Hepatocyte (in vitro differentiated cells): ENCODE results near the gene GIPC3. TPM values are rescaled to one million over a fixed set of nuclear protein-coding genes. Genes with fewer than 3 reads are reported as not detected.

Experiments
- DNase-seq: peaks from one replicate; pipeline ENCODE4 v3.0.0-alpha.2; 2016; ENCODE audit warnings: low spot score
- H2AFZ ChIP-seq: fragments of 200-600 bp; sonication (generic); 2 replicates; pipeline ENCODE4 v1.6.0; 2016; ENCODE audit warnings: antibody characterized with exemption, mild to moderate bottlenecking
- H3K27ac ChIP-seq: fragments of 200-600 bp; sonication (generic); 2 replicates; pipeline ENCODE4 v1.5.1; 2016; ENCODE audit warnings: mild to moderate bottlenecking
- H3K27me3 ChIP-seq: fragments of 200-600 bp; sonication (generic); 2 replicates; pipeline ENCODE4 v1.6.1; 2016
- H3K36me3 ChIP-seq: fragments of 200-600 bp; sonication (generic); replicated peaks from 2 replicates; pipeline ENCODE4 v1.5.1; 2016; ENCODE audit warnings: low read depth; ENCODE audit not compliant: insufficient read depth
- H3K4me1 ChIP-seq: fragments of 200-600 bp; sonication (generic); 2 replicates; pipeline ENCODE4 v1.5.1; 2016; ENCODE audit warnings: mild to moderate bottlenecking, moderate library complexity; ENCODE audit not compliant: insufficient read depth
- H3K4me2 ChIP-seq: fragments of 200-600 bp; sonication (generic); 2 replicates; pipeline ENCODE4 v1.6.0; 2016
- H3K4me3 ChIP-seq: fragments of 200-600 bp; sonication (generic); 2 replicates; pipeline ENCODE4 v1.5.1; 2016; ENCODE audit warnings: mild to moderate bottlenecking
- H3K79me2 ChIP-seq: fragments of 200-600 bp; sonication (generic); 2 replicates; pipeline ENCODE4 v1.6.0; 2017; ENCODE audit warnings: mild to moderate bottlenecking
- H3K9me2 ChIP-seq: fragments of 200-600 bp; sonication (generic); replicated peaks from 2 replicates; pipeline ENCODE4 v1.6.0; 2017; ENCODE audit warnings: mild to moderate bottlenecking; ENCODE audit not compliant: insufficient read depth
- H3K9me3 ChIP-seq: fragments of 200-600 bp; sonication (generic); 2 replicates; pipeline ENCODE4 v1.5.1; 2016; ENCODE audit warnings: low read depth, mild to moderate bottlenecking
- H4K20me1 ChIP-seq: fragments of 200-600 bp; sonication (generic); 2 replicates; pipeline ENCODE4 v1.6.0; 2016; ENCODE audit warnings: mild to moderate bottlenecking; ENCODE audit not compliant: insufficient read depth, poor library complexity, severe bottlenecking
- CTCF ChIP-seq: fragments of 200-600 bp; sonication (generic); IDR thresholded peaks from 2 replicates; pipeline ENCODE4 v1.5.1; 2016; ENCODE audit warnings: antibody characterized with exemption, mild to moderate bottlenecking; ENCODE audit not compliant: poor library complexity
- EZH2 ChIP-seq: fragments of 200-600 bp; sonication (generic); IDR thresholded peaks from 2 replicates; pipeline ENCODE4 v1.6.1; 2016; ENCODE audit warnings: antibody characterized with exemption, mild to moderate bottlenecking, borderline replicate concordance
- EZH2phosphoT487 ChIP-seq: fragments of 200-600 bp; sonication (generic); IDR thresholded peaks from one replicate; pipeline ENCODE4 v1.6.1; 2018; ENCODE audit warnings: antibody characterized with exemption, mild to moderate bottlenecking, low read depth, moderate library complexity; ENCODE audit not compliant: unreplicated experiment, severe bottlenecking
- WGBS: methylation state at CpG from one replicate; pipeline ENCODE4 v1.1.6; 2016; ENCODE audit warnings: low lambda C conversion rate; ENCODE audit errors: missing lambda C conversion rate; 5-methylcytosine and 5-hydroxymethylcytosine counted together
- polyA plus RNA-seq: library from polyadenylated mRNA; unstranded; fragments of >200 nt; fragmentation: Nextera tagmentation; extraction: Ambion mirVana; gene quantifications from 2 replicates; pipeline ENCODE4 v1.2.1, GENCODE V29; 2016
- total RNA-seq: library from RNA; depleted of rRNA; stranded (reverse); fragments of >200 nt; gene quantifications from 2 replicates; pipeline ENCODE4 v1.2.3, GENCODE V29; 2014

The GIPC3 gene
- total and polyA plus RNA-seq, 2 experiments from 2014 or later = 0.28 TPM; not detected in 1

- H3K4me1 ChIP-seq = peaks cover 9% of the 10 kb centered on the region
- peaks cover 3% of the 10 kb centered on the region for H3K79me2 ChIP-seq
- H3K4me3 ChIP-seq = no peak overlapping the region
- TF ChIP-seq EZH2phosphoT487 (no peak), CTCF (no peak), EZH2 (no peak)
- no peak overlapping the region for H2AFZ ChIP-seq
- DNase-seq = peak; percentile 88
- 13% methylated on average over 29 of the region's 78 CpGs for WGBS
- H4K20me1 ChIP-seq = peaks cover 3% of the 10 kb centered on the region
- H3K9me2 ChIP-seq = no peaks in the 10 kb centered on the region
- H3K27me3 ChIP-seq = no peaks in the 10 kb centered on the region
- H3K36me3 ChIP-seq = no peaks in the 10 kb centered on the region
- no peak overlapping the region for H3K27ac ChIP-seq
- peak overlapping the region; percentile 82 for H3K4me2 ChIP-seq
- no peaks in the 10 kb centered on the region for H3K9me3 ChIP-seq
Observed at GRCh38 chr19:3576696-3577443, 8.4 kb upstream of the GIPC3 start.

GRCh38 chr19:3577723-3578344 is 7.4 kb upstream of the GIPC3 start:
- Histone ChIP-seq H3K27me3 (no peaks in the 10 kb centered on the region), H3K4me1 (peaks cover 9% of the 10 kb centered on the region), H3K79me2 (peaks cover 3% of the 10 kb centered on the region), H4K20me1 (peaks cover 3% of the 10 kb centered on the region), H3K36me3 (no peaks in the 10 kb centered on the region), H3K9me2 (no peaks in the 10 kb centered on the region), H3K4me2 (no peak overlapping the region), H3K4me3 (no peak overlapping the region), H2AFZ (no peak overlapping the region), H3K27ac (no peak overlapping the region), H3K9me3 (no peaks in the 10 kb centered on the region)
- DNase-seq = no peak
- no peak for TF ChIP-seq EZH2
- no peak for TF ChIP-seq CTCF
- no peak for TF ChIP-seq EZH2phosphoT487
- 54% methylated on average over 25 of the region's 60 CpGs for WGBS

- Histone ChIP-seq H3K27me3 (peaks cover 3% of the 10 kb centered on the region), H3K36me3 (no peaks in the 10 kb centered on the region), H2AFZ (no peak overlapping the region), H4K20me1 (peaks cover 3% of the 10 kb centered on the region), H3K27ac (no peak overlapping the region), H3K9me3 (no peaks in the 10 kb centered on the region), H3K4me3 (no peak overlapping the region), H3K79me2 (peaks cover 2% of the 10 kb centered on the region), H3K9me2 (no peaks in the 10 kb centered on the region), H3K4me2 (no peak overlapping the region), H3K4me1 (peaks cover 9% of the 10 kb centered on the region)
- 90% methylated on average over 15 of the region's 17 CpGs for WGBS
- TF ChIP-seq EZH2phosphoT487 (no peak), EZH2 (no peak), CTCF (no peak)
- no peak for DNase-seq
Observed at GRCh38 chr19:3578390-3578789, 6.9 kb upstream of the GIPC3 start.
